NT2/D1 (cell line): ENCODE data around the gene CRY2.

Experiments used
- SUZ12 ChIP-seq: IDR thresholded peaks from 2 replicates; pipeline ENCODE4 v1.6.1; 2011; ENCODE audit not compliant: insufficient read length, insufficient read depth; ENCODE audit errors: extremely low read depth
- YY1 ChIP-seq: IDR thresholded peaks from 2 replicates; pipeline ENCODE4 v1.6.1; 2011; ENCODE audit not compliant: insufficient read length, insufficient read depth
- ZNF274 ChIP-seq: IDR thresholded peaks from 2 replicates; pipeline ENCODE4 v1.6.1; 2011; ENCODE audit warnings: mild to moderate bottlenecking, low read depth, low read length

- TF ChIP-seq ZNF274 (no peak), SUZ12 (no peak), YY1 (no peak)
Measured at GRCh38 chr11:45811109-45811435, 36.2 kb upstream of the CRY2 start.
